Gastroesophageal sphincter (tissue), 3 donors: ENCODE measurements around the gene TCEAL1.

Experiments
- POLR2AphosphoS5 ChIP-seq: sonication (generic); formaldehyde crosslinking; IDR thresholded peaks from one replicate; pipeline ENCODE4 v1.6.1; 2017; ENCODE audit warnings: antibody characterized with exemption
- TF ChIP-seq, protein P1 (sequence below), 4 experiments: fragments of 200-600 bp in 2 of 4; fragments of 450-650 bp in 2 of 4; sonication (generic) in 1 of 4; IDR thresholded peaks; one replicate each; pipeline ENCODE4 v1.5.1; 2017 to 2019; ENCODE audit warnings: antibody characterized with exemption in 4 of 4, mild to moderate bottlenecking in 2 of 4, moderate library complexity in 2 of 4

DNA sequence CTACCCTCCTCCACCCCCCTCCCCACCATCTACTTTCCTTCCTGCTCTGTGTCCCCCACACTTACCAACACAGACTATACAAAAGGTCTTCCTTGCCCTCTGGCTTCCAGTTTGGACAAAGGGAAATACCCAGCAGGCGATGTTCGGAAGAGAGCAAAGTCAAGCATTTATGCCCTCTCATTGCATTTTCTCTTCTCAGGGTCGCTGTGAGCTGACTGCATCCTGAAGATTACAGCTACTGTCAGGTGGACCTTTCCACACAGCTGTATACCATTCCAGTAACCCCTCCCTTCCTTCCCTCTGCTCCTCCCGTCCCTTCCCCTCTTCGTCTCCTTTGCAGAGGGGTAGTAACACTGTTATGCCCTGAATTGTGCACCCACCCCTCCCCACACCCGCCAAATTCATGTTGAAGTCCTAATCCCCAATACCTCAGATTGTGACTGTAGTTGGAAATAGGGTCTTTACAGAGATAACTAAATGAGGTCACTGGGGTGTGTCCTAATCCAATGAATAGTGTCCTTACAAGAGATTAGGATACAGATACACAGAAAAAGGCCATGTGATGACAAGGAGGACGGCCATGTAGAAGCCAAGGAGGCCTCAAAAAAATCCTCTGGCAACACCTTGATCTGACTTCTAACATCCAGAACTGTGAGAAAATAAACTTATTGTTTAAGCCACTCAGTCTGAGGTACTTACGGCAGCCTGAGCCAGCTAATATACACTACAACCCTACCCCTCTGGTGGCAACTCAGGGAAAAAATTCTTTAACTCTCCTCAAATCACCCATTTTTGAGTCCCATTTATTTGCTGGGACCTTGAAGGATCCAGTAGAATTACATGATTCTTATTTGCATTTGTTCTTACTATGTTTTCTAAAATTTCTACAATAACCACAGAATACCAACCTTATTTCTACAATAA is 46.0 kb downstream of the TCEAL1 start:
- TF ChIP-seq, protein P1, sequence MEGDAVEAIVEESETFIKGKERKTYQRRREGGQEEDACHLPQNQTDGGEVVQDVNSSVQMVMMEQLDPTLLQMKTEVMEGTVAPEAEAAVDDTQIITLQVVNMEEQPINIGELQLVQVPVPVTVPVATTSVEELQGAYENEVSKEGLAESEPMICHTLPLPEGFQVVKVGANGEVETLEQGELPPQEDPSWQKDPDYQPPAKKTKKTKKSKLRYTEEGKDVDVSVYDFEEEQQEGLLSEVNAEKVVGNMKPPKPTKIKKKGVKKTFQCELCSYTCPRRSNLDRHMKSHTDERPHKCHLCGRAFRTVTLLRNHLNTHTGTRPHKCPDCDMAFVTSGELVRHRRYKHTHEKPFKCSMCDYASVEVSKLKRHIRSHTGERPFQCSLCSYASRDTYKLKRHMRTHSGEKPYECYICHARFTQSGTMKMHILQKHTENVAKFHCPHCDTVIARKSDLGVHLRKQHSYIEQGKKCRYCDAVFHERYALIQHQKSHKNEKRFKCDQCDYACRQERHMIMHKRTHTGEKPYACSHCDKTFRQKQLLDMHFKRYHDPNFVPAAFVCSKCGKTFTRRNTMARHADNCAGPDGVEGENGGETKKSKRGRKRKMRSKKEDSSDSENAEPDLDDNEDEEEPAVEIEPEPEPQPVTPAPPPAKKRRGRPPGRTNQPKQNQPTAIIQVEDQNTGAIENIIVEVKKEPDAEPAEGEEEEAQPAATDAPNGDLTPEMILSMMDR (IDR thresholded peaks at IDR 0.05): no peak
- no peak for TF ChIP-seq POLR2AphosphoS5
